Bronchial epithelial cell (primary cell): Measurements from ENCODE around the gene CDCA3. TPM values are rescaled to one million over a fixed set of nuclear protein-coding genes. Genes with fewer than 3 reads are reported as not detected.
A peak's percentile ranks its signal among the peaks of the same experiment; 100 is the strongest.
"Not testable (repeated sequence)": the region's sequence is repeated elsewhere in the genome, so short reads cannot be mapped to it uniquely, and the experiment has no call there.

ENCODE experiments used
- DNase-seq: peaks from one replicate; pipeline ENCODE4 v3.0.0-alpha.2; 2010; ENCODE audit warnings: low read depth
- FAIRE-seq: peaks from 2 replicates; lab custom pipeline; 2011; peaks lifted over from hg19 to GRCh38; lab: Jason Lieb, UNC
- H3K27me3 ChIP-seq: 2 replicates; pipeline ENCODE4 v1.5.1; 2011; ENCODE audit warnings: low read length; ENCODE audit not compliant: control insufficient read depth, insufficient read depth
- H3K36me3 ChIP-seq: 2 replicates; pipeline ENCODE4 v1.5.1; 2011; ENCODE audit warnings: low read length; ENCODE audit not compliant: control insufficient read depth, insufficient read depth
- H3K4me3 ChIP-seq: 2 replicates; pipeline ENCODE4 v1.5.1; 2011; ENCODE audit warnings: mild to moderate bottlenecking, low read depth, low read length, control low read depth
- CTCF ChIP-seq: IDR thresholded peaks from 2 replicates; pipeline ENCODE4 v1.5.1; 2011; ENCODE audit warnings: mild to moderate bottlenecking, moderate library complexity, low read length, control low read depth, inconsistent platforms; ENCODE audit not compliant: insufficient read depth, severe bottlenecking
- total RNA-seq: library from RNA; depleted of rRNA; stranded (reverse); fragments of >200 nt; gene quantifications from 2 replicates; pipeline ENCODE4 v1.2.1, GENCODE V29; 2014

The CDCA3 gene
- total RNA-seq, 1 donor from 2014 or later, result 0.26 TPM

GRCh38 chr12:6872073-6873048 is 21.3 kb upstream of the CDCA3 start:
- H3K4me3 ChIP-seq, result peak overlapping the region; percentile 54
- no peak for FAIRE-seq
- peak; percentile 98 for TF ChIP-seq CTCF
- no peaks in the 10 kb centered on the region for H3K27me3 ChIP-seq
- H3K36me3 ChIP-seq, result peaks cover 18% of the 10 kb centered on the region
- peak; percentile 53 for DNase-seq

- H3K4me3 ChIP-seq, result peak overlapping the region; percentile 54
- no peak for TF ChIP-seq CTCF
- H3K27me3 ChIP-seq, result no peaks in the 10 kb centered on the region
- no peak for FAIRE-seq
- DNase-seq, result peak; percentile 76
- peaks cover 18% of the 10 kb centered on the region for H3K36me3 ChIP-seq
Observed at GRCh38 chr12:6871052-6871957, 20.2 kb upstream of the CDCA3 start.

GRCh38 chr12:6870304-6870703 is 19.2 kb upstream of the CDCA3 start:
- not testable (repeated sequence) for DNase-seq, H3K27me3 ChIP-seq, FAIRE-seq, H3K4me3 ChIP-seq
- peaks cover 17% of the 10 kb centered on the region for H3K36me3 ChIP-seq

- TF ChIP-seq CTCF, result peak; percentile 93
- DNase-seq (peak; percentile 61), FAIRE-seq (peak; percentile 36)
- H3K36me3 ChIP-seq, result peaks cover 20% of the 10 kb centered on the region
- peak overlapping the region; percentile 91 for H3K4me3 ChIP-seq
- H3K27me3 ChIP-seq, result no peaks in the 10 kb centered on the region
Observed at GRCh38 chr12:6869049-6870021, 18.2 kb upstream of the CDCA3 start.

GRCh38 chr12:6868211-6869048 is 17.3 kb upstream of the CDCA3 start:
- H3K27me3 ChIP-seq, result no peaks in the 10 kb centered on the region
- FAIRE-seq (no peak), DNase-seq (no peak)
- TF ChIP-seq CTCF, result peak; percentile 9
- H3K4me3 ChIP-seq, result peak overlapping the region; percentile 91
- peaks cover 25% of the 10 kb centered on the region for H3K36me3 ChIP-seq
